Ectodermal cell (in vitro differentiated cells): ENCODE measurements around the gene SHB.

ENCODE experiments used
- H3K27ac ChIP-seq: 2 replicates; pipeline ENCODE4 v1.7.0; 2013; ENCODE audit warnings: mild to moderate bottlenecking, low read depth, low read length; ENCODE audit not compliant: insufficient read depth, poor library complexity, severe bottlenecking
- H3K27me3 ChIP-seq: 2 replicates; pipeline ENCODE4 v1.7.0; 2013; ENCODE audit warnings: mild to moderate bottlenecking, low read length; ENCODE audit not compliant: insufficient read depth, control insufficient read depth, poor library complexity, severe bottlenecking
- H3K36me3 ChIP-seq: one replicate; pipeline ENCODE4 v1.7.0; 2013; ENCODE audit warnings: low read length; ENCODE audit not compliant: control insufficient read depth, insufficient read depth
- H3K4me1 ChIP-seq: one replicate; pipeline ENCODE4 v1.7.0; 2013; ENCODE audit warnings: low read length; ENCODE audit not compliant: control insufficient read depth, insufficient read depth
- H3K4me3 ChIP-seq: 2 replicates; pipeline ENCODE4 v1.7.0; 2013; ENCODE audit warnings: low read depth, low read length, control low read depth; ENCODE audit not compliant: insufficient read depth
- H3K9me3 ChIP-seq: 2 replicates; pipeline ENCODE4 v1.7.0; 2013; ENCODE audit warnings: mild to moderate bottlenecking, low read length, moderate library complexity; ENCODE audit not compliant: control insufficient read depth
- WGBS, 2 experiments: methylation state at CpG; one replicate each; pipeline ENCODE4 v1.1.7; 2013; ENCODE audit warnings: missing lambda C conversion rate in 2 of 2; 5-methylcytosine and 5-hydroxymethylcytosine counted together

Gene SHB

GRCh38 chr9:38088006-38088925 is 19.2 kb upstream of the SHB start:
- 43 to 45% methylated on average over 7 of the region's 7 CpGs for WGBS, 2 experiments
- Histone ChIP-seq H3K4me3 (no peak overlapping the region), H3K36me3 (no peaks in the 10 kb centered on the region), H3K27me3 (peaks cover 8% of the 10 kb centered on the region), H3K4me1 (peaks cover 32% of the 10 kb centered on the region), H3K27ac (no peak overlapping the region), H3K9me3 (no peaks in the 10 kb centered on the region)

- H3K27ac ChIP-seq, result no peak overlapping the region
- no peak overlapping the region for H3K4me3 ChIP-seq
- H3K4me1 ChIP-seq, result peaks cover 32% of the 10 kb centered on the region
- H3K9me3 ChIP-seq, result no peaks in the 10 kb centered on the region
- H3K36me3 ChIP-seq, result no peaks in the 10 kb centered on the region
- peaks cover 8% of the 10 kb centered on the region for H3K27me3 ChIP-seq
These were observed 17.5 kb upstream of the SHB start for GRCh38 chr9:38086496-38086895.

- peaks cover 32% of the 10 kb centered on the region for H3K4me1 ChIP-seq
- H3K27me3 ChIP-seq, result peaks cover 8% of the 10 kb centered on the region
- no peaks in the 10 kb centered on the region for H3K9me3 ChIP-seq
- 71 to 72% methylated on average over 5 of the region's 5 CpGs for WGBS, 2 experiments
- no peak overlapping the region for H3K4me3 ChIP-seq
- H3K36me3 ChIP-seq, result no peaks in the 10 kb centered on the region
- H3K27ac ChIP-seq, result no peak overlapping the region
These were observed 16.3 kb upstream of the SHB start for GRCh38 chr9:38085308-38085707.

GRCh38 chr9:38084556-38084880 is 15.5 kb upstream of the SHB start:
- Histone ChIP-seq H3K27me3 (peaks cover 10% of the 10 kb centered on the region), H3K27ac (peak overlapping the region; percentile 4), H3K4me3 (no peak overlapping the region), H3K36me3 (no peaks in the 10 kb centered on the region), H3K9me3 (no peaks in the 10 kb centered on the region), H3K4me1 (peaks cover 25% of the 10 kb centered on the region)
- WGBS, 2 experiments, result 25 to 26% methylated on average over 4 to 5 of the region's 5 CpGs

GRCh38 chr9:38083858-38084555 is 15.0 kb upstream of the SHB start:
- Histone ChIP-seq H3K9me3 (no peaks in the 10 kb centered on the region), H3K27me3 (peaks cover 12% of the 10 kb centered on the region), H3K27ac (peak overlapping the region; percentile 4), H3K36me3 (no peaks in the 10 kb centered on the region), H3K4me3 (no peak overlapping the region), H3K4me1 (peaks cover 21% of the 10 kb centered on the region)
- WGBS, 2 experiments, result 67 to 68% methylated on average over 10 of the region's 10 CpGs

GRCh38 chr9:38082446-38083287 is 13.6 kb upstream of the SHB start:
- Histone ChIP-seq H3K36me3 (no peaks in the 10 kb centered on the region), H3K9me3 (no peaks in the 10 kb centered on the region), H3K4me3 (no peak overlapping the region), H3K4me1 (peaks cover 21% of the 10 kb centered on the region), H3K27ac (no peak overlapping the region), H3K27me3 (peaks cover 12% of the 10 kb centered on the region)
- WGBS, 2 experiments, result 24 to 32% methylated on average over 5 of the region's 5 CpGs

GRCh38 chr9:38081356-38082108 is 12.5 kb upstream of the SHB start:
- Histone ChIP-seq H3K27me3 (peaks cover 12% of the 10 kb centered on the region), H3K36me3 (no peaks in the 10 kb centered on the region), H3K4me3 (no peak overlapping the region), H3K4me1 (peaks cover 17% of the 10 kb centered on the region), H3K27ac (no peak overlapping the region), H3K9me3 (no peaks in the 10 kb centered on the region)
- WGBS, 2 experiments, result 81 to 84% methylated on average over 8 of the region's 8 CpGs

GRCh38 chr9:38079461-38080031 is 10.5 kb upstream of the SHB start:
- Histone ChIP-seq H3K27me3 (peaks cover 8% of the 10 kb centered on the region), H3K4me3 (no peak overlapping the region), H3K27ac (no peak overlapping the region), H3K9me3 (no peaks in the 10 kb centered on the region), H3K36me3 (no peaks in the 10 kb centered on the region), H3K4me1 (peaks cover 10% of the 10 kb centered on the region)
- 87 to 89% methylated on average over 11 of the region's 11 CpGs for WGBS, 2 experiments

- no peak overlapping the region for H3K27ac ChIP-seq
- WGBS, 2 experiments, result 91 to 92% methylated on average over 34 of the region's 34 CpGs
- H3K4me1 ChIP-seq, result peaks cover 2% of the 10 kb centered on the region
- no peak overlapping the region for H3K4me3 ChIP-seq
- no peaks in the 10 kb centered on the region for H3K36me3 ChIP-seq
- H3K9me3 ChIP-seq, result no peaks in the 10 kb centered on the region
- peaks cover 8% of the 10 kb centered on the region for H3K27me3 ChIP-seq
These were observed 6.2 kb upstream of the SHB start for GRCh38 chr9:38075272-38075671.
